Activated effector memory CD4-positive, alpha-beta T cell treated with anti-CD3 and anti-CD28 coated beads, Interleukin-2, amount 50 U/mL, for 16 hours (primary cell): ENCODE measurements around the gene CD27.
"Not testable (repeated sequence)": the region's sequence is repeated elsewhere in the genome, so short reads cannot be mapped to it uniquely, and the experiment has no call there.

ENCODE experiments used
- DNase-seq: peaks from one replicate; pipeline ENCODE4 v3.0.0-alpha.2; 2020

Gene CD27

DNA sequence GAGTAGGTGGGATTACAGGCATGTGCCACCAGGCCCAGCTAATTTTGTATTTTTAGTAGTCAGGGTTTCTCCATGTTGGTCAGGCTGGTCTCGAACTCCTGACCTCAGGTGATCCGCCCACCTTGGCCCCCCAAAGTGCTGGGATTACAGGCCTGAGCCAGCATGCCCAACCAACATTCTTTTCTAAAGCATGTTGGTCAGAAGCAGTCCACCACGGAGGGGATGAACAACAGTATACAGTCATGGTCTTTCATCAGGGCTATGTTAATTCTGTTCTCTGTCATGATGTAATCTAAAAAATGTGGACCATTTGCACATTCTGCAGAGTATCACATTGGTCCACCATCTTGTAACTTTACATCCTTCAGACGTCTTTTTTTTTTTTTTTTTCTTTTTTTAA, 44.7 kb downstream of the CD27 start:
- no peak for DNase-seq

DNA sequence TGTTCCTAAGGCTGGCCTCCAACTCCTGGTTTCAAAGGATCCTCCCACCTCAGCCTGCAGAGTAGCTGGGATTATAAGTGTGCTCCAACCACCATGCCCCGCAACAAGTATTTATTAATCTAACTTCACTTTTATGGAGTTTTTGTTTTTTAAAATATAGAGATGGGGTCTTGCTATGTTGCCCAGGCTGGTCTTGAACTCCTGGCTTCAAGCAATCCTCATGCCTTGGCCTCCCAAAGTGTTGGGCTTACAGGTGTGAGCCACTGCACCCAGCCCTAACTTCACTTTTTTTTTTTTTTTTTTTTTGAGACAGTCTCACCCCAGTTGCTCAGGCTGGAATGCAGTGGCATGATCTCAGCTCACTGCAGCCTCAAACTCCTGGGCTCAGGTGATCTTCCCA, 45.9 kb downstream of the CD27 start:
- DNase-seq, result not testable (repeated sequence)

DNA sequence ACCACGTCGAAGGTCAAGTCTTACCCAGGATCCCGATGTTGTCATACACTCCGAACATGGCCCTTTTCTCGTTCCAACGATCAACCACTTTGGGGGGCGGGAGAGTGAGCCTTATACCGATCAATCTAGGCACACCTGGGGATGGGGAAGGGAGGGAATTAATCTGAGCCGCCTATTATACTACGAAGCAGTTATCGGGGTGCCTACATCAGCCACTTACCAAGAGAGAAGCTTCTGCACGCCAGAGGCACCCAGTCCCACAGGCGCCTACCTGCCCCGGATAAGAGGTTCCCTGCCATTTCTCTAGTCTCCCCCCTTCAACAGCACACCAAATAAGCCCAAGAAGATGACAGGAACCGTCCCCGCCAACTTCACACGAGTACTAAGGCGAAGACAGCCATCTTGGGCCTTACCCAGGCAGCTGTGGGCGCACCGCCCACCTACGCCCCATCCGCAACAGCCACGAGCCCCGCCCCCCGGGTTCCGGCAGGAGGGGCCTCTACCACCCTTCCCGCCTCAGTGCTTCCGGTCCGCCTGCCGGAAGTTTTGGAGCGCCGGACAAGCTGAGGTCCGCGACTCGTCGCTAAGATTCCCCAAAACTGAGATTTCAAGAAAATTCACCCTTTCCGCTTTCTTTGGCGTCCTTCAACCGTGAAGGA, 48.2 kb downstream of the CD27 start, which contains the start of gene MRPL51:
Gene MRPL51, minus strand, starts transcription at position 425 of the 659 bp plus-strand sequence. Its CDS starts 126 bp downstream, at position 299.
- DNase-seq, result peak; percentile 99

DNA sequence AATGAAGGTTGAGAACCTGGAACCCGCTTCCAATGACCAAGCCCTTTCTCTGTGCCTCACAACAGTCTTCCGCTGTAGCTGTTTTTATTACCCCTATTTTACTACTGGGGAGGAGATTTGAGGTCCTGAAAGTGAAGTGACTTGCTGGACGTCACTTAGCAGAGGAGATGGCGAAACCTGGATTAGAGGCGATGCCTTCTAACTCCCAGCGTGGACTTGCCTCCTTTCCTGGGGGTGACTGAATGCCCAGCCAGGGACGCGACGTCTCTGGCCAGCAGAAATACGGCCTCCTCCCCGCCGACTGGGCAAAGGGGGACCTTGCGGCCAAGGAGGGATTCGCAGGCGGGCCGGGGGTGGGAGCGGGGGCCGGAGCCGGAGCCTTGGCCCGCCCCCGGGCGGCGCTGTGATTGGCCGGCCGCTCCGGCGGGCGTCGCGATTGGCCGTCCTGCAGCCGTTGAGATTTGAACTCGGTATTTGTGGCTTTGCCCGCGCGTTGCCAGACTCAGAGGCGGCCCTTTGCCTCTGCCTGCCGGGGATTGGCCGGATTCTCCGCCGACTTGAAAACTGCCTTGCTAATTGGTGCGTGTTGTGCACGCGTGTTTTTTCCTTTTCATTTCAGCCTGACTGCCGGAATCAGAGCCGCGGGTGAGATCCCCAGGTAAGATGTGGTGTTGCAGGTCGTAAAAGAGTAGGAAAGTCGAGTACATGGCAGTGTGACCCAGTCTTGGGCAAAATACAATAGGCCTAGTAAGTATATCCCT, 48.9 kb downstream of the CD27 start, which contains the start of gene NCAPD2:
Gene NCAPD2, plus strand, starts transcription at position 606 of the 761 bp plus-strand sequence. CDS start 997 bp downstream, outside the sequence.
- peak; percentile 98 for DNase-seq

DNA sequence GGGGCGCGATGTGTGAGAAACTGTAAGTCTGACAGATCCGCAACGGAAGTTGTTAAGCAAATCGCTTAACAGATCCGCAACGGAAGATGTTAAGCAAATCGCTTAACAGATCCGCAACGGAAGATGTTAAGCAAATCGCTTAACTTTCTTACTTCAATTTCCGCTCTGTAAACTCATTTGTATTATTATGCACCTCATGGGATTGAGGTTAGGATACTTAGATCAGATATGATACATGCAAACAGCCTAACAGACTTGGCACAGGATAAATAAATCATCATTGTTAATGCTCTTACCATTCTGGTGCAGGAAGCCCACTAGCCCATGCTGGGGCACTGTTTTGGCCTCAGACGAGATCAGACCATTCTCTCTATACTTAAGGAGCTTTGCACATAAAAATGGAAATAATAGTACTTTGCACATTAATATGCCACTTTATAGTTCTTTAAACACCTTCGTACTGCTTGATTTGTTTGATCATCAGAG, 49.5 kb downstream of the CD27 start:
- DNase-seq, result peak; percentile 66

DNA sequence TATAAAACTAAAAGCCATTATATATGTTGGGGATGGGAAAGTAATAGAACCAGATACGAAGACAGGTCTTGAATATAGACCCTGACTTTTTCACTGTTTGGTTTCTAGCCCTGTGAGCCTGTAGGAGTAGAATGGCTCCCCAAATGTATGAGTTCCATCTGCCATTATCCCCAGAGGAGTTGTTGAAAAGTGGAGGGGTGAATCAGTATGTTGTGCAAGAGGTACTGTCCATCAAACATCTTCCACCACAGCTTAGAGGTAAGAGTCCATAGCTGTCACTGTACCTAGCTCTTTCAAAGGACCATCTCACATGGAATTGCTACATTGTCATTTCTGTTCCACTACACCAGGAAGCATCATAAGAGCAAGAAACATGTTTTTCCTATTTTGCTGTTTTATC, 50.2 kb downstream of the CD27 start:
- no peak for DNase-seq

DNA sequence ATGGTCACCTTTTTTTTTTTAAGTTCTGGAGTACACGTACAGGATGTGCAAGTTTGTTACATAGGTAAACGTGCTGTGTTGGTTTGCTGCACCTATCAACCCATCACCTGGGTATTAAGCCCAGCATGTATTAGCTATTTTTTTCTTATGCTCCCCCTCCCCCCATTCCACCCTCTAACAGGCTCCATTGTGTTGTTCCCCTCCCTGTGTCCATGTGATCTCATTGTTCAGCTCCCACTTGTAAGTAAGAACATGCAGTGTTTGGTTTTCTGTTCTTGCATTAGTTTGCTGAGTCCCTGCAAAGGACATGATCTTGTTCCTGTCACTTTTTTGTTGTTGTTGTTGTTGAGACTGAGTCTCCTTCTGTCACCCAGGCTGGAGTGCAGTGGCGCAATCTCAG, 52.5 kb downstream of the CD27 start:
- DNase-seq, result not testable (repeated sequence)

DNA sequence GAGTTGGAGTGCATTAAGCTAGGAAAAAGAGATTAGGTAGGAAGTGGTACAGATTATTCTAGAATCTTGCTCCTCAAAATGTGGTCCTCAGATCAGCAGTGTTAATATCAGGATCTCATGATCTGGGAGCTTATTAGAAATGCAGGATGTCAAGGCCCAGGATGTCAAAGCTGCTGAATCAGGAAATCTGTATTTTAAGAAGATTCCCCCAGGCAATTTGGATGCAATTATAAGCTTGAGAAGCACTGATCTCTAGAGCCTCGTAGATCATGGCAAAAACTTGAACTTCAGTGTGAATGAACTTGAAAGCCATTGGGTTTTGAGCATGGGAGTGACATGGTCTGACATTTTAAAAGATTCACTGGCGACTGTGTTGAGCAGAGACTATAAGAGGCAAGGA, 55.7 kb downstream of the CD27 start:
- DNase-seq, result no peak
